Astrocyte of the cerebellum (primary cell): Measurements from ENCODE around the gene FBXO28.
A peak's percentile ranks its signal among the peaks of the same experiment; 100 is the strongest.

Experiments used
- DNase-seq: peaks from one replicate; pipeline ENCODE4 v3.0.0-alpha.2; 2011; ENCODE audit warnings: low read depth
- H3K4me3 ChIP-seq: 2 replicates; pipeline ENCODE4 v1.5.1; 2011; ENCODE audit warnings: mild to moderate bottlenecking, low read depth, low read length, moderate library complexity
- CTCF ChIP-seq: IDR thresholded peaks from 2 replicates; pipeline ENCODE4 v1.5.1; 2012; ENCODE audit warnings: low read length, low read depth, moderate library complexity, mild to moderate bottlenecking; ENCODE audit errors: missing control alignments
- in situ Hi-C: cut with HindIII; loops from 2 replicates; pipeline ENCODE4 v1.10.0; 2017; ENCODE audit warnings: low sequenced_read_pairs

FBXO28 gene

GRCh38 chr1:224113918-224114786 is at the start of gene FBXO28:
Gene FBXO28 (plus strand): TSS chr1:224114111. CDS start chr1:224114130, 19 bp downstream.
- peak within 1 kb of the TSS; percentile 99 for H3K4me3 ChIP-seq
- peak; percentile 87 for DNase-seq
- TF ChIP-seq CTCF: no peak
- in situ Hi-C loops: no loop called here

GRCh38 chr1:224064150-224064549 is 49.8 kb upstream of the FBXO28 start:
- no peak overlapping the region for H3K4me3 ChIP-seq
- no peak for TF ChIP-seq CTCF
- in situ Hi-C loops: no loop called here
- DNase-seq: no peak

GRCh38 chr1:224065455-224065854 is 48.5 kb upstream of the FBXO28 start:
- in situ Hi-C loops: no loop called here
- no peak for TF ChIP-seq CTCF
- H3K4me3 ChIP-seq: no peak overlapping the region
- DNase-seq: no peak

- no peak for TF ChIP-seq CTCF
- DNase-seq: no peak
- H3K4me3 ChIP-seq: no peak overlapping the region
- in situ Hi-C loops: no loop called here
Measured at GRCh38 chr1:224067207-224067606, 46.7 kb upstream of the FBXO28 start.

- TF ChIP-seq CTCF: no peak
- no peak overlapping the region for H3K4me3 ChIP-seq
- in situ Hi-C loops: no loop called here
- DNase-seq: no peak
Measured at GRCh38 chr1:224067621-224068457, 46.1 kb upstream of the FBXO28 start.

- H3K4me3 ChIP-seq: no peak overlapping the region
- in situ Hi-C loops: no loop called here
- DNase-seq: no peak
- no peak for TF ChIP-seq CTCF
Measured at GRCh38 chr1:224068458-224069072, 45.3 kb upstream of the FBXO28 start.
